GM23248 (cell line): ENCODE measurements around the gene SNRK. TPM values are rescaled to one million over a fixed set of nuclear protein-coding genes. Genes with fewer than 3 reads are reported as not detected.

Source experiments
- DNase-seq: peaks from one replicate; pipeline ENCODE4 v3.0.0-alpha.2; 2015
- H2AFZ ChIP-seq: fragments of 200-600 bp; sonication (generic); 2 replicates; pipeline ENCODE4 v1.6.1; 2016; ENCODE audit warnings: antibody characterized with exemption
- H3F3A ChIP-seq: fragments of 200-600 bp; sonication (generic); 2 replicates; pipeline ENCODE4 v1.6.1; 2016; ENCODE audit warnings: mild to moderate bottlenecking, antibody characterized with exemption, mixed run types; ENCODE audit not compliant: insufficient read depth
- H3K27ac ChIP-seq: fragments of 200-600 bp; sonication (generic); 2 replicates; pipeline ENCODE4 v1.5.1; 2016; ENCODE audit warnings: mild to moderate bottlenecking
- H3K27me3 ChIP-seq: fragments of 200-600 bp; sonication (generic); replicated peaks from 2 replicates; pipeline ENCODE4 v1.6.1; 2016; ENCODE audit warnings: mild to moderate bottlenecking; ENCODE audit not compliant: insufficient read depth
- H3K36me3 ChIP-seq: fragments of 200-600 bp; sonication (generic); 2 replicates; pipeline ENCODE4 v1.6.1; 2016; ENCODE audit warnings: low read depth, mild to moderate bottlenecking
- H3K4me1 ChIP-seq: fragments of 200-600 bp; sonication (generic); 2 replicates; pipeline ENCODE4 v1.6.1; 2016; ENCODE audit warnings: mild to moderate bottlenecking; ENCODE audit not compliant: insufficient read depth
- H3K4me2 ChIP-seq: fragments of 200-600 bp; sonication (generic); one replicate; pipeline ENCODE4 v1.6.1; 2016; ENCODE audit warnings: mild to moderate bottlenecking; ENCODE audit not compliant: unreplicated experiment
- H3K4me3 ChIP-seq: fragments of 200-600 bp; sonication (generic); 2 replicates; pipeline ENCODE4 v1.5.1; 2016; ENCODE audit warnings: mild to moderate bottlenecking
- H3K79me2 ChIP-seq: fragments of 200-600 bp; sonication (generic); 2 replicates; pipeline ENCODE4 v1.6.1; 2016; ENCODE audit warnings: mild to moderate bottlenecking; ENCODE audit not compliant: insufficient read depth
- H3K9ac ChIP-seq: fragments of 200-600 bp; sonication (generic); 2 replicates; pipeline ENCODE4 v1.6.1; 2016; ENCODE audit warnings: mild to moderate bottlenecking
- H3K9me2 ChIP-seq: fragments of 200-600 bp; sonication (generic); 2 replicates; pipeline ENCODE4 v1.6.1; 2016; ENCODE audit warnings: mixed run types, mild to moderate bottlenecking, moderate library complexity; ENCODE audit not compliant: insufficient read depth
- H3K9me3 ChIP-seq: fragments of 200-600 bp; sonication (generic); one replicate; pipeline ENCODE4 v1.6.1; 2017; ENCODE audit warnings: low read depth
- H4K20me1 ChIP-seq: fragments of 200-600 bp; sonication (generic); 2 replicates; pipeline ENCODE4 v1.6.0; 2016; ENCODE audit not compliant: insufficient read depth
- EZH2 ChIP-seq: fragments of 200-600 bp; sonication (generic); IDR thresholded peaks from 2 replicates; pipeline ENCODE4 v1.6.1; 2018; ENCODE audit warnings: antibody characterized with exemption, mild to moderate bottlenecking; ENCODE audit not compliant: insufficient read depth, poor library complexity, severe bottlenecking
- EZH2phosphoT487 ChIP-seq: fragments of 200-600 bp; sonication (generic); IDR thresholded peaks from 2 replicates; pipeline ENCODE4 v1.6.1; 2018; ENCODE audit warnings: antibody characterized with exemption, moderate library complexity, mild to moderate bottlenecking, low read depth; ENCODE audit not compliant: insufficient read depth
- WGBS, 2 experiments: methylation state at CpG; one replicate each; pipeline ENCODE4 v1.1.6; 2015 to 2017; ENCODE audit warnings: low lambda C conversion rate in 2 of 2, low coverage in 1 of 2; ENCODE audit errors: missing lambda C conversion rate in 2 of 2; 5-methylcytosine and 5-hydroxymethylcytosine counted together
- in situ Hi-C: fragments of 300-500 bp; cut with MboI; formaldehyde crosslinking; loops from 2 replicates; pipeline ENCODE4 v1.15.0; 2020
- polyA plus RNA-seq: library from polyadenylated mRNA; unstranded; fragments of >200 nt; fragmentation: Nextera tagmentation; extraction: Ambion mirVana; gene quantifications from 2 replicates; pipeline ENCODE4 v1.2.1, GENCODE V29; 2016
- total RNA-seq: library from RNA; depleted of rRNA; stranded (reverse); fragments of >200 nt; shearing (Covaris generic); gene quantifications from 2 replicates; pipeline ENCODE4 v1.2.3, GENCODE V29; 2014

SNRK gene
- total and polyA plus RNA-seq, 2 experiments from 2014 or later = 6.4 to 15.0 TPM

- no peak overlapping the region for H3K9ac ChIP-seq
- H3K9me3 ChIP-seq = no peaks in the 10 kb centered on the region
- peaks cover 100% of the 10 kb centered on the region for H3K79me2 ChIP-seq
- peak; percentile 57 for DNase-seq
- 3 to 5% methylated on average over 1 of the region's 1 CpG for WGBS, 2 experiments
- H4K20me1 ChIP-seq = peaks cover 8% of the 10 kb centered on the region
- H3K4me1 ChIP-seq = peaks cover 15% of the 10 kb centered on the region
- H3K27ac ChIP-seq = no peak overlapping the region
- peak overlapping the region; percentile 8 for H3K4me2 ChIP-seq
- in situ Hi-C loops = no loop called here
- no peaks in the 10 kb centered on the region for H3K9me2 ChIP-seq
- no peak overlapping the region for H3K4me3 ChIP-seq
- no peaks in the 10 kb centered on the region for H3K27me3 ChIP-seq
- no peak overlapping the region for H2AFZ ChIP-seq
- no peaks in the 10 kb centered on the region for H3F3A ChIP-seq
- H3K36me3 ChIP-seq = no peaks in the 10 kb centered on the region; the same call in 1 of the 2 replicates
- TF ChIP-seq EZH2phosphoT487 = no peak
- TF ChIP-seq EZH2 = no peak
Measured at GRCh38 chr3:43296565-43296964, 10.2 kb downstream of the SNRK start.

- 96 to 100% methylated on average over 2 of the region's 2 CpGs for WGBS, 2 experiments
- Histone ChIP-seq H3K27me3 (no peaks in the 10 kb centered on the region), H3K4me1 (peaks cover 10% of the 10 kb centered on the region; the same call in 1 of the 2 replicates), H3K9ac (no peak overlapping the region), H3K9me2 (no peaks in the 10 kb centered on the region; the same call in 1 of the 2 replicates), H3K9me3 (no peaks in the 10 kb centered on the region), H4K20me1 (peaks cover 8% of the 10 kb centered on the region), H3K4me3 (no peak overlapping the region), H3K36me3 (peaks cover 5% of the 10 kb centered on the region; the same call in 1 of the 2 replicates), H3K79me2 (peaks cover 100% of the 10 kb centered on the region), H3K4me2 (no peak overlapping the region), H2AFZ (no peak overlapping the region), H3K27ac (no peak overlapping the region), H3F3A (no peaks in the 10 kb centered on the region)
- in situ Hi-C loops = no loop called here
- no peak for DNase-seq
- TF ChIP-seq EZH2phosphoT487 = no peak
- TF ChIP-seq EZH2 = no peak
Measured at GRCh38 chr3:43298292-43298691, 12.0 kb downstream of the SNRK start.

- no peaks in the 10 kb centered on the region for H3F3A ChIP-seq
- H3K27me3 ChIP-seq = no peaks in the 10 kb centered on the region
- H3K4me3 ChIP-seq = no peak overlapping the region
- H2AFZ ChIP-seq = no peak overlapping the region
- no peaks in the 10 kb centered on the region for H3K9me3 ChIP-seq
- no peak for TF ChIP-seq EZH2
- no peak for TF ChIP-seq EZH2phosphoT487
- H3K27ac ChIP-seq = no peak overlapping the region
- peaks cover 100% of the 10 kb centered on the region for H3K79me2 ChIP-seq
- H3K9me2 ChIP-seq = no peaks in the 10 kb centered on the region; the same call in 1 of the 2 replicates
- H3K36me3 ChIP-seq = peaks cover 10% of the 10 kb centered on the region; the same call in 1 of the 2 replicates
- in situ Hi-C loops = no loop called here
- WGBS, 2 experiments = 74% methylated on average over 4 of the region's 4 CpGs
- H3K4me2 ChIP-seq = no peak overlapping the region
- H3K4me1 ChIP-seq = peaks cover 10% of the 10 kb centered on the region; the same call in 1 of the 2 replicates
- no peak overlapping the region for H3K9ac ChIP-seq
- no peak for DNase-seq
- H4K20me1 ChIP-seq = peaks cover 8% of the 10 kb centered on the region
Measured at GRCh38 chr3:43298761-43299160, 12.4 kb downstream of the SNRK start.

- Histone ChIP-seq H2AFZ (no peak overlapping the region), H3K9me2 (no peaks in the 10 kb centered on the region; the same call in 1 of the 2 replicates), H3K4me2 (no peak overlapping the region), H3K4me1 (peaks cover under 1% of the 10 kb centered on the region; the same call in 1 of the 2 replicates), H3K79me2 (peaks cover 92% of the 10 kb centered on the region), H3K27ac (no peak overlapping the region), H4K20me1 (peaks cover 3% of the 10 kb centered on the region; the same call in 1 of the 2 replicates), H3K36me3 (peaks cover 17% of the 10 kb centered on the region; the same call in 1 of the 2 replicates), H3F3A (no peaks in the 10 kb centered on the region), H3K4me3 (no peak overlapping the region), H3K27me3 (no peaks in the 10 kb centered on the region), H3K9ac (no peak overlapping the region), H3K9me3 (no peaks in the 10 kb centered on the region)
- in situ Hi-C loops = no loop called here
- DNase-seq = no peak
- WGBS, 2 experiments = 96 to 100% methylated on average over 1 of the region's 1 CpG
- TF ChIP-seq EZH2phosphoT487 (no peak), EZH2 (no peak)
Measured at GRCh38 chr3:43302116-43302880, 16.0 kb downstream of the SNRK start.
